OCI-LY3 (cell line): Measurements from ENCODE around the gene LHPP.

Experiments
- H2AFZ ChIP-seq: fragments of 200-600, 300-600 bp; shearing (Covaris generic); 2 replicates; pipeline ENCODE4 v1.6.0; 2014; ENCODE audit warnings: antibody characterized with exemption, low read depth, low read length
- H3K27ac ChIP-seq: fragments of 200-600, 300-600 bp; sonication (generic); 2 replicates; pipeline ENCODE4 v1.5.1; 2014; ENCODE audit warnings: mild to moderate bottlenecking, low read length, moderate library complexity, mixed read lengths
- H3K27me3 ChIP-seq: fragments of 200-600, 300-600 bp; sonication (generic); 2 replicates; pipeline ENCODE4 v1.6.1; 2014; ENCODE audit warnings: low read depth, low read length, mixed read lengths
- H3K36me3 ChIP-seq: fragments of 200-600, 300-600 bp; sonication (generic); replicated peaks from 2 replicates; pipeline ENCODE3; 2014; ENCODE audit warnings: low read depth, low read length, mixed read lengths
- H3K4me1 ChIP-seq: fragments of 300-600, 200-600 bp; sonication (generic); 2 replicates; pipeline ENCODE4 v1.6.1; 2014; ENCODE audit warnings: low read length, mixed read lengths
- H3K4me2 ChIP-seq: fragments of 200-600, 300-600 bp; sonication (generic); 2 replicates; pipeline ENCODE4 v1.6.1; 2014; ENCODE audit warnings: low read length, mixed read lengths
- H3K4me3 ChIP-seq: fragments of 300-600, 200-600 bp; sonication (generic); 2 replicates; pipeline ENCODE4 v1.5.1; 2014; ENCODE audit warnings: antibody characterized with exemption, mild to moderate bottlenecking, low read length, moderate library complexity
- H3K79me2 ChIP-seq: fragments of 300-600, 200-600 bp; shearing (Covaris generic); 2 replicates; pipeline ENCODE4 v1.6.1; 2014; ENCODE audit warnings: mild to moderate bottlenecking, low read length, mixed read lengths
- H3K9ac ChIP-seq: fragments of 300-600, 200-600 bp; shearing (Covaris generic); 2 replicates; pipeline ENCODE4 v1.6.0; 2014; ENCODE audit warnings: mild to moderate bottlenecking, low read length, moderate library complexity
- H3K9me3 ChIP-seq: fragments of 200-600, 300-600 bp; shearing (Covaris generic); 2 replicates; pipeline ENCODE4 v1.6.1; 2014; ENCODE audit warnings: low read length, mixed read lengths; ENCODE audit not compliant: insufficient read depth
- H4K20me1 ChIP-seq: fragments of 200-600, 300-600 bp; sonication (generic); 2 replicates; pipeline ENCODE4 v1.6.1; 2016; ENCODE audit warnings: low read length, mixed read lengths; ENCODE audit not compliant: insufficient read depth
- CTCF ChIP-seq: fragments of 200-600, 300-600 bp; sonication (generic); IDR thresholded peaks from 2 replicates; pipeline ENCODE4 v1.5.1; 2014; ENCODE audit warnings: antibody characterized with exemption, low read length, low read depth
- EZH2phosphoT487 ChIP-seq: fragments of 200-600 bp; shearing (Covaris generic); IDR thresholded peaks from 2 replicates; pipeline ENCODE4 v1.6.1; 2018; ENCODE audit warnings: antibody characterized with exemption, mixed run types, low read depth

The LHPP gene

GRCh38 chr10:124628676-124629021 lies 167.0 kb downstream of the LHPP start:
- TF ChIP-seq CTCF: no peak
- TF ChIP-seq EZH2phosphoT487: no peak
- Histone ChIP-seq H3K79me2 (peaks cover 10% of the 10 kb centered on the region), H3K9me3 (no peaks in the 10 kb centered on the region), H3K36me3 (no peaks in the 10 kb centered on the region), H2AFZ (no peak overlapping the region), H3K27me3 (no peaks in the 10 kb centered on the region), H3K4me1 (peaks cover 21% of the 10 kb centered on the region), H3K9ac (no peak overlapping the region), H4K20me1 (peaks cover 74% of the 10 kb centered on the region), H3K4me2 (no peak overlapping the region), H3K4me3 (no peak overlapping the region), H3K27ac (no peak overlapping the region)

- peaks cover 66% of the 10 kb centered on the region for H4K20me1 ChIP-seq
- peaks cover 21% of the 10 kb centered on the region for H3K4me1 ChIP-seq
- H3K36me3 ChIP-seq: peaks cover 6% of the 10 kb centered on the region
- no peak overlapping the region for H3K9ac ChIP-seq
- H3K27me3 ChIP-seq: no peaks in the 10 kb centered on the region
- H3K4me3 ChIP-seq: no peak overlapping the region
- TF ChIP-seq EZH2phosphoT487 (no peak), CTCF (no peak)
- no peak overlapping the region for H2AFZ ChIP-seq
- no peak overlapping the region for H3K4me2 ChIP-seq
- peaks cover 13% of the 10 kb centered on the region for H3K79me2 ChIP-seq
- H3K9me3 ChIP-seq: peaks cover 2% of the 10 kb centered on the region; the same call in 1 of the 2 replicates
- H3K27ac ChIP-seq: no peak overlapping the region
Measured at GRCh38 chr10:124629415-124629814, 167.8 kb downstream of the LHPP start.

GRCh38 chr10:124629842-124630241 lies 168.2 kb downstream of the LHPP start:
- Histone ChIP-seq H2AFZ (no peak overlapping the region), H3K4me3 (no peak overlapping the region), H3K9ac (no peak overlapping the region), H3K79me2 (peaks cover 16% of the 10 kb centered on the region), H3K4me1 (peaks cover 21% of the 10 kb centered on the region), H3K4me2 (no peak overlapping the region), H4K20me1 (peaks cover 62% of the 10 kb centered on the region), H3K9me3 (peaks cover 5% of the 10 kb centered on the region; the same call in 1 of the 2 replicates), H3K36me3 (peaks cover 10% of the 10 kb centered on the region), H3K27ac (no peak overlapping the region), H3K27me3 (no peaks in the 10 kb centered on the region)
- TF ChIP-seq CTCF: no peak
- TF ChIP-seq EZH2phosphoT487: no peak

GRCh38 chr10:124630551-124630950 lies 168.9 kb downstream of the LHPP start:
- no peak overlapping the region for H3K27ac ChIP-seq
- no peak overlapping the region for H3K9ac ChIP-seq
- peaks cover 16% of the 10 kb centered on the region for H3K79me2 ChIP-seq
- TF ChIP-seq CTCF (no peak), EZH2phosphoT487 (no peak)
- H3K9me3 ChIP-seq: peaks cover 5% of the 10 kb centered on the region; the same call in 1 of the 2 replicates
- no peak overlapping the region for H3K4me2 ChIP-seq
- peaks cover 21% of the 10 kb centered on the region for H3K4me1 ChIP-seq
- no peak overlapping the region for H3K4me3 ChIP-seq
- no peak overlapping the region for H2AFZ ChIP-seq
- peaks cover 57% of the 10 kb centered on the region for H4K20me1 ChIP-seq
- H3K27me3 ChIP-seq: no peaks in the 10 kb centered on the region
- H3K36me3 ChIP-seq: peaks cover 12% of the 10 kb centered on the region
